Astrocyte (in vitro differentiated cells and primary cell): Measurements from ENCODE around the gene TBCC. TPM values are rescaled to one million over a fixed set of nuclear protein-coding genes. Genes with fewer than 3 reads are reported as not detected.

Experiments used
- DNase-seq: peaks from one replicate; pipeline ENCODE4 v3.0.0-alpha.2; 2010; ENCODE audit warnings: low read depth
- FAIRE-seq: peaks from 2 replicates; lab custom pipeline; 2011; peaks lifted over from hg19 to GRCh38; lab: Jason Lieb, UNC
- H2AFZ ChIP-seq: 2 replicates; pipeline ENCODE4 v1.6.0; 2012; ENCODE audit warnings: low read depth, low read length, inconsistent platforms
- H3K27ac ChIP-seq: 2 replicates; pipeline ENCODE4 v1.5.1; 2011; ENCODE audit warnings: low read depth, low read length, inconsistent platforms
- H3K27me3 ChIP-seq: 2 replicates; pipeline ENCODE4 v1.6.0; 2011; ENCODE audit warnings: low read length, inconsistent platforms; ENCODE audit not compliant: insufficient read depth
- H3K36me3 ChIP-seq: 2 replicates; pipeline ENCODE4 v1.5.1; 2011; ENCODE audit warnings: low read length, inconsistent platforms; ENCODE audit not compliant: insufficient read depth
- H3K4me1 ChIP-seq: 2 replicates; pipeline ENCODE4 v1.5.1; 2011; ENCODE audit warnings: low read length, inconsistent platforms; ENCODE audit not compliant: insufficient read depth
- H3K4me2 ChIP-seq: 2 replicates; pipeline ENCODE4 v1.6.0; 2012; ENCODE audit warnings: low read length, inconsistent platforms
- H3K4me3 ChIP-seq: 2 replicates; pipeline ENCODE4 v1.5.1; 2011; ENCODE audit warnings: low read depth, mild to moderate bottlenecking, low read length, inconsistent platforms; ENCODE audit not compliant: insufficient read depth
- H3K79me2 ChIP-seq: 2 replicates; pipeline ENCODE4 v1.6.0; 2012; ENCODE audit warnings: mild to moderate bottlenecking, low read length, inconsistent platforms; ENCODE audit not compliant: insufficient read depth
- H3K9ac ChIP-seq: 2 replicates; pipeline ENCODE4 v1.6.0; 2012; ENCODE audit warnings: mild to moderate bottlenecking, low read length, inconsistent platforms
- H3K9me3 ChIP-seq: 2 replicates; pipeline ENCODE4 v1.5.1; 2012; ENCODE audit warnings: low read depth, mild to moderate bottlenecking, low read length, inconsistent platforms; ENCODE audit not compliant: insufficient read depth
- H4K20me1 ChIP-seq: 2 replicates; pipeline ENCODE4 v1.6.0; 2012; ENCODE audit warnings: low read length, inconsistent platforms; ENCODE audit not compliant: insufficient read depth
- H3K27ac Mint-ChIP-seq: one replicate; pipeline ENCODE4 v1.8.0; 2021; ENCODE audit warnings: mild to moderate bottlenecking, mixed read lengths; ENCODE audit not compliant: unreplicated experiment
- H3K27me3 Mint-ChIP-seq: one replicate; pipeline ENCODE4 v1.8.0; 2021; ENCODE audit warnings: low read depth, mixed read lengths; ENCODE audit not compliant: unreplicated experiment
- H3K36me3 Mint-ChIP-seq: one replicate; pipeline ENCODE4 v1.8.0; 2021; ENCODE audit warnings: low read depth, mixed read lengths; ENCODE audit not compliant: unreplicated experiment
- H3K4me1 Mint-ChIP-seq: one replicate; pipeline ENCODE4 v1.8.0; 2021; ENCODE audit warnings: low read depth, mixed read lengths; ENCODE audit not compliant: unreplicated experiment
- H3K4me3 Mint-ChIP-seq: one replicate; pipeline ENCODE4 v1.8.0; 2021; ENCODE audit warnings: mild to moderate bottlenecking, moderate library complexity, mixed read lengths; ENCODE audit not compliant: unreplicated experiment
- H3K9me3 Mint-ChIP-seq: one replicate; pipeline ENCODE4 v1.8.0; 2021; ENCODE audit warnings: mild to moderate bottlenecking, mixed read lengths; ENCODE audit not compliant: unreplicated experiment
- EZH2 ChIP-seq: IDR thresholded peaks from 2 replicates; pipeline ENCODE4 v1.6.1; 2012; ENCODE audit warnings: mild to moderate bottlenecking, low read length, inconsistent platforms; ENCODE audit not compliant: insufficient read depth
- total RNA-seq: library from RNA; stranded (reverse); gene quantifications from 2 replicates; pipeline ENCODE4 v1.2.1, GENCODE V29; 2021
- TF ChIP-seq, protein P1 (sequence below): IDR thresholded peaks from 2 replicates; pipeline ENCODE4 v1.5.1; 2011; ENCODE audit warnings: low read depth, mild to moderate bottlenecking, inconsistent platforms, low read length, moderate library complexity; ENCODE audit not compliant: insufficient read depth

TBCC gene
- total RNA-seq, 1 donor from 2014 or later = 25.8 TPM

DNA sequence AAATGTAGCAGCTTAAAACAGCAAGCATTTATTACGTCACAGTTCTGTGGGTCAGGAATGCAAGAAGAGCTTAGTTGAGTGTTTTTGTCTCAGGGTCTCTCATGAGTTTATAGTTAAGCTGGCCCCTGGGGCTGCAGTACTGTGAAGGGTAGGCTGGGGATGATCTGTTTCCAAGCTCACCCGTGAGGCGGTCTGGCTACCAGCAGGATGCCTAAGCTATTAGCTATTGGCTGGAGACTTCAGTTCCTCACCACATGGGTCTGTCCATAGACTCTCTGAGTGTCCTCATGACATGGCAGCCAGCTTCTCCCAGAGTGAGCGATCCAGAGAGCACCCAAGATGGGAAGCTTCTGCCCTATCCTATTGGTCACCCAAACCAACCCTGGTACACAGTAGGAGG is 23.1 kb upstream of the TBCC start:
- Histone ChIP-seq H3K4me2 (no peak overlapping the region), H3K79me2 (no peaks in the 10 kb centered on the region), H4K20me1 (no peaks in the 10 kb centered on the region), H2AFZ (no peak overlapping the region), H3K27ac (no peak overlapping the region), H3K4me1 (peaks cover 13% of the 10 kb centered on the region), H3K9me3 (no peaks in the 10 kb centered on the region), H3K9ac (no peak overlapping the region), H3K36me3 (no peaks in the 10 kb centered on the region), H3K4me3 (no peak overlapping the region), H3K27me3 (no peaks in the 10 kb centered on the region)
- no peaks in the 10 kb centered on the region for H3K27me3 Mint-ChIP-seq
- TF ChIP-seq, protein P1, sequence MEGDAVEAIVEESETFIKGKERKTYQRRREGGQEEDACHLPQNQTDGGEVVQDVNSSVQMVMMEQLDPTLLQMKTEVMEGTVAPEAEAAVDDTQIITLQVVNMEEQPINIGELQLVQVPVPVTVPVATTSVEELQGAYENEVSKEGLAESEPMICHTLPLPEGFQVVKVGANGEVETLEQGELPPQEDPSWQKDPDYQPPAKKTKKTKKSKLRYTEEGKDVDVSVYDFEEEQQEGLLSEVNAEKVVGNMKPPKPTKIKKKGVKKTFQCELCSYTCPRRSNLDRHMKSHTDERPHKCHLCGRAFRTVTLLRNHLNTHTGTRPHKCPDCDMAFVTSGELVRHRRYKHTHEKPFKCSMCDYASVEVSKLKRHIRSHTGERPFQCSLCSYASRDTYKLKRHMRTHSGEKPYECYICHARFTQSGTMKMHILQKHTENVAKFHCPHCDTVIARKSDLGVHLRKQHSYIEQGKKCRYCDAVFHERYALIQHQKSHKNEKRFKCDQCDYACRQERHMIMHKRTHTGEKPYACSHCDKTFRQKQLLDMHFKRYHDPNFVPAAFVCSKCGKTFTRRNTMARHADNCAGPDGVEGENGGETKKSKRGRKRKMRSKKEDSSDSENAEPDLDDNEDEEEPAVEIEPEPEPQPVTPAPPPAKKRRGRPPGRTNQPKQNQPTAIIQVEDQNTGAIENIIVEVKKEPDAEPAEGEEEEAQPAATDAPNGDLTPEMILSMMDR = no peak
- no peak for TF ChIP-seq EZH2
- FAIRE-seq (no peak), DNase-seq (no peak)
- H3K36me3 Mint-ChIP-seq = peaks cover 1% of the 10 kb centered on the region
- no peak overlapping the region for H3K4me3 Mint-ChIP-seq
- no peaks in the 10 kb centered on the region for H3K9me3 Mint-ChIP-seq
- H3K27ac Mint-ChIP-seq = no peak overlapping the region
- peaks cover 12% of the 10 kb centered on the region for H3K4me1 Mint-ChIP-seq

DNA sequence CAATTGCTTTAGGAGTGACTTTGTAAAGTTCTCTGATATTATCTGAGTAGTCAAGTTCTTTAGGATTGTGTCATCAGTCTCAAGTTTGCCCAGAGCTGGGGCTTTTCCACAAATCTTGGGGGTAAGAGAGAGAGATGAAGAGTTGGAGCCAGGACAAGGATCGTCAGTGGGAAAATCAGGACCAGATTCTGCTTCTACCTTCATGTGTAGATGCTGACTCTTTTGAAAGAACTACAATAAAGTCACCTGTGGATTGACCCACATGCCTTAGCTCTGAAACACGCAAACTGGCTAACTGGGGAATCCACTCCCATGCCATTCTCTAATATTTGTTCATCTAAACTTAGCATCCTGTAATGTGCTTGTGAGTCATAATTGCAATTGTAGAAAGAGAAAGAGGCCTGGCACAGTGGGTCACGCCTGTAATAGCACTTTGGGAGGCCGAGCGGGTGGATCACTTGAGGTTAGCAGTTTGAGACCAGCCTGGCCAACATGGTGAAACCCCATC is 20.3 kb upstream of the TBCC start:
- H3K4me2 ChIP-seq = peak overlapping the region; percentile 31

More for the DNA sequence above, 20.3 kb upstream of the TBCC start:
- Histone ChIP-seq H3K9me3 (no peaks in the 10 kb centered on the region), H3K79me2 (no peaks in the 10 kb centered on the region), H3K9ac (no peak overlapping the region), H3K27me3 (no peaks in the 10 kb centered on the region), H4K20me1 (no peaks in the 10 kb centered on the region), H3K4me3 (no peak overlapping the region), H3K4me1 (peaks cover 13% of the 10 kb centered on the region), H3K36me3 (no peaks in the 10 kb centered on the region), H2AFZ (no peak overlapping the region), H3K27ac (peak overlapping the region; percentile 46)
- no peak overlapping the region for H3K27ac Mint-ChIP-seq
- no peaks in the 10 kb centered on the region for H3K27me3 Mint-ChIP-seq
- H3K36me3 Mint-ChIP-seq = peaks cover 2% of the 10 kb centered on the region
- TF ChIP-seq, protein P1 = no peak
- TF ChIP-seq EZH2 = no peak
- H3K9me3 Mint-ChIP-seq = peaks cover 2% of the 10 kb centered on the region
- DNase-seq = peak; percentile 86
- no peak overlapping the region for H3K4me3 Mint-ChIP-seq
- FAIRE-seq = peak; percentile 71
- peaks cover 6% of the 10 kb centered on the region for H3K4me1 Mint-ChIP-seq
